ENCODE results near the gene TXNRD2. TPM values are rescaled to one million over a fixed set of nuclear protein-coding genes. Genes with fewer than 3 reads are reported as not detected.

Gene TXNRD2
- total RNA-seq, 1 experiment from 2014 or later, result 22.9 TPM

GRCh38 chr22:19892925-19893324 lies 48.7 kb downstream of the TXNRD2 start:
- no peak overlapping the region for H3K9ac ChIP-seq (ENCODE audit: extremely low read depth, insufficient read length, low read length)
- no peak overlapping the region for H2BK5ac ChIP-seq (ENCODE audit: insufficient read length, low read length)
- no peak overlapping the region for H3K56ac ChIP-seq (ENCODE audit: insufficient read length, low read depth, low read length)
- H3K79me2 ChIP-seq (ENCODE audit: insufficient read depth, low read length), result no peaks in the 10 kb centered on the region
- no peak overlapping the region for H4K8ac ChIP-seq (replicated peaks; ENCODE audit: insufficient read length, low read depth, low read length)
- H2BK20ac ChIP-seq (ENCODE audit: low read depth, low read length, poor library complexity, severe bottlenecking), result no peak overlapping the region
- H4K91ac ChIP-seq (ENCODE audit: insufficient read length, low read depth, low read length), result no peak overlapping the region
- Mint-ChIP-seq H3K27ac (0 out of 7 replicates have a peak overlapping the region, but pooled peaks of 1 of the 3 experiments have one; percentile 53), H3K9me3 (no peaks in the 10 kb centered on the region), H3K4me1 (peaks cover 25 to 28% of the 10 kb centered on the region in 2 experiments), H3K36me3 (ENCODE audit: insufficient read depth in 1 of 3, low read depth in 3 of 3) (peaks cover 2 to 7% (median 6%) of the 10 kb centered on the region in 3 experiments; a peak in 2 of 7 replicates), H3K4me3 (peak overlapping the region in 1 of 2 experiments; percentile 36; a peak in 1 of 5 replicates), H3K27me3 (ENCODE audit: low read depth) (no peaks in the 10 kb centered on the region)
- H3K79me1 ChIP-seq (ENCODE audit: insufficient read depth, low read depth, low read length, poor library complexity, severe bottlenecking), result no peaks in the 10 kb centered on the region
- no peak overlapping the region for H3K4me2 ChIP-seq (ENCODE audit: insufficient read depth, insufficient read length, low read length)
- H3K14ac ChIP-seq (ENCODE audit: insufficient read depth, low read length), result peak overlapping the region; percentile 26; the same call in 1 of the 2 replicates
- TF ChIP-seq CTCF (conservative IDR thresholded peaks at IDR 0.05), result no peak
- H3K23ac ChIP-seq (ENCODE audit: insufficient read length, low read depth, low read length), result no peak overlapping the region
- no peak for DNase-seq
- H3K27me3 ChIP-seq (ENCODE audit: insufficient read depth, low read length), result no peaks in the 10 kb centered on the region; the same call in 1 of the 2 replicates
- H4K5ac ChIP-seq (ENCODE audit: insufficient read length, low read depth, low read length), result no peak overlapping the region
- no peaks in the 10 kb centered on the region for H3K23me2 ChIP-seq (ENCODE audit: insufficient read length, low read depth, low read length, poor library complexity, severe bottlenecking)
- H3T11ph ChIP-seq (ENCODE audit: low read length), result no peak overlapping the region
- H4K20me1 ChIP-seq (ENCODE audit: control insufficient read depth, insufficient read depth, insufficient read length), result no peaks in the 10 kb centered on the region
- WGBS (ENCODE audit: extremely low coverage, insufficient read length, low lambda C conversion rate), result no CpG with 5 or more reads among the region's 13 CpGs
- peaks cover 5% of the 10 kb centered on the region; the same call in 1 of the 2 replicates for H3K4me1 ChIP-seq (ENCODE audit: insufficient read depth, low read length)
- no peak overlapping the region for H3K27ac ChIP-seq (ENCODE audit: insufficient read length, low read depth, low read length)
- H2BK12ac ChIP-seq (ENCODE audit: insufficient read length, low read depth, low read length), result no peak overlapping the region
- no peak overlapping the region for H2AK5ac ChIP-seq (ENCODE audit: insufficient read length, low read length)
- H2BK15ac ChIP-seq (ENCODE audit: low read depth, low read length), result no peak overlapping the region
- no peak overlapping the region for H2BK120ac ChIP-seq (ENCODE audit: low read depth, low read length, poor library complexity, severe bottlenecking)
- H3K9me3 ChIP-seq (ENCODE audit: control insufficient read depth, low read depth, low read length), result no peaks in the 10 kb centered on the region
- no peak overlapping the region for H3K4ac ChIP-seq (ENCODE audit: low read depth, low read length)
- no peak overlapping the region for H2AFZ ChIP-seq (ENCODE audit: low read length)
- no peak overlapping the region for H3K18ac ChIP-seq (ENCODE audit: insufficient read length, low read depth, low read length)
